ENCODE results near the gene CDH8.

Gene CDH8

GRCh38 chr16:62029947-62030346 is 6.3 kb downstream of the CDH8 start:
- DNase-seq, result no peak

- DNase-seq, result no peak
Observed at GRCh38 chr16:62022688-62023087, 13.6 kb downstream of the CDH8 start.

- no peak for DNase-seq
Observed at GRCh38 chr16:62021161-62021581, 15.1 kb downstream of the CDH8 start.

- DNase-seq, result no peak
Observed at GRCh38 chr16:62020681-62021080, 15.6 kb downstream of the CDH8 start.

GRCh38 chr16:62019851-62020250 is 16.4 kb downstream of the CDH8 start:
- no peak for DNase-seq

- no peak for DNase-seq
Observed at GRCh38 chr16:62018301-62019060, 17.8 kb downstream of the CDH8 start.

GRCh38 chr16:62014319-62014923 is 21.8 kb downstream of the CDH8 start:
- no peak for DNase-seq

- DNase-seq, result no peak
Observed at GRCh38 chr16:62010186-62010585, 26.1 kb downstream of the CDH8 start.

GRCh38 chr16:61998460-61998859 is 37.8 kb downstream of the CDH8 start:
- DNase-seq, result no peak

- no peak for DNase-seq
Observed at GRCh38 chr16:61993108-61993507, 43.1 kb downstream of the CDH8 start.

- no peak for DNase-seq
Observed at GRCh38 chr16:61987474-61988012, 48.7 kb downstream of the CDH8 start.

- no peak for DNase-seq
Observed at GRCh38 chr16:61969077-61969382, 67.2 kb downstream of the CDH8 start.

- DNase-seq, result no peak
Observed at GRCh38 chr16:61968242-61969076, 67.8 kb downstream of the CDH8 start.

- no peak for DNase-seq
Observed at GRCh38 chr16:61957075-61957855, 79.0 kb downstream of the CDH8 start.

GRCh38 chr16:61952841-61953240 is 83.4 kb downstream of the CDH8 start:
- no peak for DNase-seq

- DNase-seq, result no peak
Observed at GRCh38 chr16:61948414-61948813, 87.8 kb downstream of the CDH8 start.

- DNase-seq, result no peak
Observed at GRCh38 chr16:61946019-61946418, 90.2 kb downstream of the CDH8 start.

- no peak for DNase-seq
Observed at GRCh38 chr16:61945511-61945910, 90.7 kb downstream of the CDH8 start.

GRCh38 chr16:61944004-61944403 is 92.2 kb downstream of the CDH8 start:
- DNase-seq, result no peak

GRCh38 chr16:61940611-61941010 is 95.6 kb downstream of the CDH8 start:
- DNase-seq, result no peak

GRCh38 chr16:61937646-61938045 is 98.6 kb downstream of the CDH8 start:
- DNase-seq, result no peak

- no peak for DNase-seq
Observed at GRCh38 chr16:61936522-61936921, 99.7 kb downstream of the CDH8 start.

GRCh38 chr16:61934601-61935000 is 101.6 kb downstream of the CDH8 start:
- no peak for DNase-seq

Data from NCI-H2171 (cell line).